Psoas muscle (tissue), 8 donors: Measurements from ENCODE around the gene VPS13A. TPM values are rescaled to one million over a fixed set of nuclear protein-coding genes. Genes with fewer than 3 reads are reported as not detected.

Source experiments
- ATAC-seq, 4 donors: fragments of 200-7000 bp; cut with Tn5 transposase; one replicate each; pipeline ENCODE4 v1.9.1; 2020; ENCODE audit warnings: moderate library complexity in 3 of 4, mild to moderate bottlenecking in 2 of 4
- DNase-seq, 2 donors: peaks; one replicate each; pipeline ENCODE4 v3.0.0-alpha.2; 2020
- H3K27ac ChIP-seq: fragments of 200-600 bp; one replicate; pipeline ENCODE4 v1.8.0; 2022
- H3K27me3 ChIP-seq, 3 donors: fragments of 200-600 bp in 1 of 3; one replicate each; pipeline versions ENCODE4 v1.6.1 to v1.8.0; 2013 to 2022; ENCODE audit warnings: low read length in 2 of 3, mild to moderate bottlenecking in 2 of 3, moderate library complexity in 1 of 3; ENCODE audit not compliant: insufficient read depth in 3 of 3
- H3K36me3 ChIP-seq, 2 donors: fragments of 200-600 bp in 1 of 2; one replicate each; pipeline versions ENCODE4 v1.6.1 to v1.8.0; 2013 to 2022; ENCODE audit warnings: low read depth in 1 of 2, mild to moderate bottlenecking in 1 of 2, moderate library complexity in 1 of 2; ENCODE audit not compliant: insufficient read depth in 1 of 2
- H3K4me1 ChIP-seq: fragments of 200-600 bp; one replicate; pipeline ENCODE4 v1.8.0; 2022
- H3K4me3 ChIP-seq: fragments of 200-600 bp; one replicate; pipeline ENCODE4 v1.8.0; 2022; ENCODE audit warnings: mild to moderate bottlenecking
- H3K9me3 ChIP-seq: fragments of 200-600 bp; one replicate; pipeline ENCODE4 v1.8.0; 2022
- CTCF ChIP-seq: fragments of 200-600 bp; IDR thresholded peaks from one replicate; pipeline ENCODE4 v1.8.0; 2022; ENCODE audit warnings: antibody characterized with exemption
- WGBS, 3 donors: extraction: QIAGEN DNeasy Blood & Tissue Kit; methylation state at CpG; one replicate each; pipeline versions ENCODE4 v1.1.6 to v1.1.7; 2013; 5-methylcytosine and 5-hydroxymethylcytosine counted together
- intact Hi-C, 2 donors: fragments of 100-400 bp; cut with DNase I; formaldehyde crosslinking; loops; one replicate each; pipeline versions ENCODE4 v1.11.0 to v1.14.2; 2022
- polyA plus RNA-seq, 3 donors: library from polyadenylated mRNA; stranded (reverse); fragments of 200-250 nt; gene quantifications; one replicate each; pipeline ENCODE4 v1.2.3, GENCODE V29; 2013
- total RNA-seq, 4 donors: library from RNA; stranded (reverse); fragmentation: NEBNext Ultra II Directional in 2 of 4; extraction: Animal tissue kit (Norgen Biotek cat#: 25700) in 2 of 4; gene quantifications; one replicate each; pipeline versions ENCODE4 v1.2.1 to v1.2.4, GENCODE V29; 2021 to 2023
- donor health status: healthy with polysubstance abuse.
- donor health status: DM: no; HTN: no; CAD: no; lungs with moderate emphysema.
- donor health status: Bipolar disorder and iron deficiency.
- donor health status: healthy.
- donor health status: DM: yes; HTN: yes; CAD: no.
- donor health status: DM: no; HTN: no; CAD: no.
- donor health status: DM: no; HTN: no; CAD: no.
- donor health status: DM: yes; HTN: yes; CAD: no.

VPS13A gene
- total and polyA plus RNA-seq, 7 donors: 3.3 to 27.0 (median 19.4) TPM

DNA sequence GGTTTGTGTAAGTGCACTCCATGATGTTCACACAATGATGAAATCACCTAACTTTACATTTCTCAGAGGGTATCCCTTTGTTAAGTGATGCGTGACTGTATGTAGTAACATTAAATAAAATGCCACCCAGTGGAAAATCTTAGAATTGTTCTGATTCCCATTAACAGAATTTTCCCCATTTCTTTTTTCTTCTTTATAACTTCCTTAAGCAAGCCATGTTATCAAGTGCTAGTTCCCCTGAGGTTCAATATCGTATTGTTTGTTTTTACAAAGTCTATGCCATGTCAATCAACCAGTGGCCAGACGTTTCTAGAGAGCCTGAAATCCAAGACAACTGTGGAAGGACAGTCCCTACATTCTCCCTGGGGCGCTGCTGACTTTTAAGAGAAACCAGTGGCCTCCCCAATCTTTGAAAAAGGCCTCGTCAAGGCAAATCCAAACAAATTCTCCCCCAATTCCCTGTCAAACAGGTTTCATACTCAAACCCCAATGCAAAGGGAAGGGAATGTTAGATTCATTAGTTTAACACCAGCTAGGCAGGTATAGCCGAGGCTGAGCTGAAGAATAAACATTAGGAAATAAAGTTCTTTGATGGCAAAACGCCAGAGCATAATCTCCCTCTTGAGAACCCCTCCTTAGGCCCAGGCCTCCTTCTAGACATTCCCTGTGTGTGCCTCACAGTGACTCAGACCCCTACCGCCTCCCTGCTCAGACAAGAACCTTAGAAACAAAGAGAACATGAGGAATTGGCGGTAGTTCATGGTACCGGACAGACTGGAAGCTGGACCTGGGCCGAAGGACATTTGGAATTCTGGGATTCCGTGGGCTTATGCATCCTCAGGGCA, 272.1 kb downstream of the VPS13A start:
- H3K4me3 ChIP-seq: no peak overlapping the region
- no peaks in the 10 kb centered on the region for H3K9me3 ChIP-seq
- no peak for ATAC-seq
- WGBS, 3 donors: 66 to 85% (median 73%) methylated on average over 12 of the region's 12 CpGs
- no peak overlapping the region for H3K27ac ChIP-seq
- H3K27me3 ChIP-seq: peaks cover 0 to 1% (median 0%) of the 10 kb centered on the region in 3 donors
- no peaks in the 10 kb centered on the region for H3K4me1 ChIP-seq
- TF ChIP-seq CTCF: no peak
- no peak for DNase-seq
- no peaks in the 10 kb centered on the region for H3K36me3 ChIP-seq
- intact Hi-C loops: no loop called here

GRCh38 chr9:77450085-77450475, 272.7 kb downstream of the VPS13A start:
- intact Hi-C loops: no loop called here
- Histone ChIP-seq H3K27ac (no peak overlapping the region), H3K36me3 (no peaks in the 10 kb centered on the region), H3K9me3 (no peaks in the 10 kb centered on the region), H3K4me1 (no peaks in the 10 kb centered on the region), H3K27me3 (peaks cover 0 to 1% (median 0%) of the 10 kb centered on the region in 3 donors), H3K4me3 (no peak overlapping the region)
- DNase-seq: no peak
- no peak for TF ChIP-seq CTCF
- ATAC-seq: no peak
- 83 to 85% (median 83%) methylated on average over 4 of the region's 4 CpGs for WGBS, 3 donors

GRCh38 chr9:77451507-77451906, 274.2 kb downstream of the VPS13A start:
- no peaks in the 10 kb centered on the region for H3K9me3 ChIP-seq
- ATAC-seq (no peak), DNase-seq (no peak)
- intact Hi-C loops: no loop called here
- no peaks in the 10 kb centered on the region for H3K36me3 ChIP-seq
- peaks cover 0 to 1% (median 0%) of the 10 kb centered on the region in 3 donors for H3K27me3 ChIP-seq
- TF ChIP-seq CTCF: no peak
- no peak overlapping the region for H3K27ac ChIP-seq
- H3K4me3 ChIP-seq: no peak overlapping the region
- no peaks in the 10 kb centered on the region for H3K4me1 ChIP-seq
- WGBS, 3 donors: 73 to 93% (median 81%) methylated on average over 4 of the region's 4 CpGs

GRCh38 chr9:77453825-77454647, 276.7 kb downstream of the VPS13A start:
- intact Hi-C loops: loop anchor here in 1 of 2 donors (2.0 kb wide), 1 partner anchor 195 kb away; the partner anchor contains the start of gene GNA14
- peaks cover 0 to 1% (median 0%) of the 10 kb centered on the region in 3 donors for H3K27me3 ChIP-seq
- no peaks in the 10 kb centered on the region for H3K36me3 ChIP-seq
- DNase-seq (no peak), ATAC-seq (no peak)
- H3K27ac ChIP-seq: no peak overlapping the region
- H3K4me3 ChIP-seq: no peak overlapping the region
- WGBS, 3 donors: 81 to 88% (median 86%) methylated on average over 14 of the region's 14 CpGs
- H3K4me1 ChIP-seq: no peaks in the 10 kb centered on the region
- no peaks in the 10 kb centered on the region for H3K9me3 ChIP-seq
- no peak for TF ChIP-seq CTCF
